ENCODE measurements around the gene RASL12. TPM values are rescaled to one million over a fixed set of nuclear protein-coding genes. Genes with fewer than 3 reads are reported as not detected.
"Not testable (repeated sequence)": the region's sequence is repeated elsewhere in the genome, so short reads cannot be mapped to it uniquely, and the experiment has no call there.

Gene RASL12
- total RNA-seq: not detected in 2 replicates

DNA sequence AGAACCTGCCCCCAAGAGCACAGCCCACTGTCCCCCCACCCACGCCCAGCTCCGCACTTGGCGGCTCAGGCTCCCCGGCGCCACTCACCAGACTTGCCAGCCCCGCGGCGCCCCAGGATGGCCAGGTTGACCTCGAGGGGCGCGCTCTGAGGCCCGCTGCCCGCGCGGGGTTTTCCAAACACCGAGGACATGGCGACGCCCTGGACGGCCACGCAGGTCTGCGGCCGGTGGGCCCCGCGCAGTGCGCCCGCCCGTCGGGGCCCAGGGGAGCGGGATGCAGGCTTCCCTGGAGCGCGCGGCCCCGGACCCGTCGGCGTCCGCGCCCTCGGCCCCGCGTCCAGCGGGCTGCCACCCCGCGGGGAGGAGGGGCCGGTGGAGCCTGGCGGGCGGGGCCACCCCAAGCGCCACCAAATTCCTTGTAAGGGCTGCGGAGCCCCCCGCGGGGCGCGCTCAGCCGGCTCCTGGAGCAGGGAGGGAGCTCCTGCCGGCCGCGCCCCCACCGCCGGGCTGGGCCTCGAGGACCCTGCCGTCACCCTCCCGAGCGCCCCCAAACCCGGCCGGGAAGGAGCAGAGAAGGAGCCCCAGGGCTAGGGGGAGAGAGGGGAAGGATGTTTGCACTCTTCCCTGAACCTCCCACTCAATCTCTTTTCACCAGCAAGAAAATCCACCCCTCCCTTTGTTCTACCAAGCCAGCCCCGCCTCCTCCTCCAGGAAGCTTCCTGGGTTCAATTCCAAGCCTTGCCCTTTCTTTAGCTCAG, at the start of gene RASL12:
RASL12 (minus strand) TSS at position 347 of the 758 bp plus-strand sequence; CDS start at position 191, 156 bp downstream.
- H3K4me3 Mint-ChIP-seq: peak within 1 kb of the TSS; percentile 26
- no peak within 1 kb of the TSS for H3K27ac Mint-ChIP-seq
- intact Hi-C loops (cut with micrococcal nuclease): no loop called here
- peaks cover 4% of the 10 kb centered on the region for H3K4me1 Mint-ChIP-seq (ENCODE audit: low read depth)
- no peak for DNase-seq (ENCODE audit: low spot score)
- H3K27me3 Mint-ChIP-seq (ENCODE audit: insufficient read depth): peaks cover 39% of the 10 kb centered on the region
- peaks cover 2% of the 10 kb centered on the region for H3K36me3 Mint-ChIP-seq (ENCODE audit: low read depth)
- no peaks in the 10 kb centered on the region for H3K9me3 Mint-ChIP-seq

DNA sequence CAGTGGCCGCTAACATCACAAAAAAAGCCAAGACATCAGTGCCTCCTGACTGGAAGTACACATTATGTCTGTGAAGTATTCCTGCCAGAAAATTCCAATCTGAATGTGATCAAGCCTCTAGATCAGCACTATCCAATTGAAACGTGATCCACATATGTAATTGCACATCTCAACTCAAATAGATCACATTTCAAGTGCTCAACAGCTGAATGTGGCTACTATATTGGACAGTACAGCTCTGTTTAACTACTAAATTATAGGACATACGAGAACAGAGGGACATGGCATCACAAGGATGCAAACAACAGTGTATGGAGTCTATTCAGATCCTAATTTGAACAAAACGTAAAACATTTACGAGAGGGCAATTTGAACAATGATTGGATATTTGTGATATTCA, 47.8 kb upstream of the RASL12 start:
- H3K36me3 Mint-ChIP-seq (ENCODE audit: low read depth): peaks cover 38% of the 10 kb centered on the region
- no peak for DNase-seq (ENCODE audit: low spot score)
- no peaks in the 10 kb centered on the region for H3K9me3 Mint-ChIP-seq

GRCh38 chr15:65115086-65115485, 47.3 kb upstream of the RASL12 start, which contains the start of gene UBAP1L:
Gene UBAP1L, minus strand, starts transcription at chr15:65115200. Its CDS starts 8,985 bp downstream, at chr15:65106215.
- no peaks in the 10 kb centered on the region for H3K27me3 Mint-ChIP-seq (ENCODE audit: insufficient read depth)
- no peak within 1 kb of the TSS for H3K27ac Mint-ChIP-seq
- peaks cover 38% of the 10 kb centered on the region for H3K36me3 Mint-ChIP-seq (ENCODE audit: low read depth)
- H3K4me3 Mint-ChIP-seq: no peak within 1 kb of the TSS
- intact Hi-C loops (cut with micrococcal nuclease): no loop called here
- DNase-seq (ENCODE audit: low spot score): no peak
- H3K4me1 Mint-ChIP-seq (ENCODE audit: low read depth): peaks cover 5% of the 10 kb centered on the region
- no peaks in the 10 kb centered on the region for H3K9me3 Mint-ChIP-seq

More for the DNA sequence above, 47.8 kb upstream of the RASL12 start:
- Mint-ChIP-seq H3K27ac (no peak overlapping the region), H3K4me1 (ENCODE audit: low read depth) (peaks cover 5% of the 10 kb centered on the region), H3K4me3 (no peak overlapping the region), H3K27me3 (ENCODE audit: insufficient read depth) (no peaks in the 10 kb centered on the region)
- intact Hi-C loops (cut with micrococcal nuclease): no loop called here

DNA sequence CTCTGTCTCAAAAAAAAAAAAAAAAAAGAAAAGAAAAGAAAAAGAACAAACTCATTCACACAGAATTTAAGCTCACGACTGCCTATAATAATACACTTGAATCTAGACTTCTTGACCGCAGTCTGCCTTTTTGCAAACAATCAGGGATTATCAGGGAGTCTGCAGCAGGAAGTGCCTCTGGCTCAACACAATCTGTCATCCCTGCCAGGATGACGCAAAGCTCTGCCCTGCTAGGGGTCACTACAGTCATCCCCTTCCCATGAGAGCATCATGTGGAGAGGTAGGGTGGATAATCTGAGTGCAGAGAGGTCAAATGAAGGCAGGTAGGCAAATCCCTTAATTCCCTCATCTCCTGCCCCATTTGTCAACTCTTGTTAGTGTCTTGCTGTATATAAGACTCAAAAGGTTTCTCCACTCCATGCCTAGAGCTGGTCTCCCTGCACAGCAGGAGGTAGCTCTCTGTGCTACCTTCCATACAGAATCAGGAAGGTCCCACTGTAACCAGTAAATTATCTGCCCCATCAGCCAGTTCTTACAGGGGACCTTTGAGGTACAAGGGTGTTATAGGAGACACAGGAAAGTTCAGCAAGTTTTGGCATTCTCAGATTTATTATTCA, 43.0 kb upstream of the RASL12 start:
- Mint-ChIP-seq H3K9me3 (no peaks in the 10 kb centered on the region), H3K4me3 (no peak overlapping the region), H3K27me3 (ENCODE audit: insufficient read depth) (no peaks in the 10 kb centered on the region), H3K36me3 (ENCODE audit: low read depth) (peaks cover 16% of the 10 kb centered on the region), H3K4me1 (ENCODE audit: low read depth) (no peaks in the 10 kb centered on the region), H3K27ac (no peak overlapping the region)
- intact Hi-C loops (cut with micrococcal nuclease): no loop called here
- no peak for DNase-seq (ENCODE audit: low spot score)

DNA sequence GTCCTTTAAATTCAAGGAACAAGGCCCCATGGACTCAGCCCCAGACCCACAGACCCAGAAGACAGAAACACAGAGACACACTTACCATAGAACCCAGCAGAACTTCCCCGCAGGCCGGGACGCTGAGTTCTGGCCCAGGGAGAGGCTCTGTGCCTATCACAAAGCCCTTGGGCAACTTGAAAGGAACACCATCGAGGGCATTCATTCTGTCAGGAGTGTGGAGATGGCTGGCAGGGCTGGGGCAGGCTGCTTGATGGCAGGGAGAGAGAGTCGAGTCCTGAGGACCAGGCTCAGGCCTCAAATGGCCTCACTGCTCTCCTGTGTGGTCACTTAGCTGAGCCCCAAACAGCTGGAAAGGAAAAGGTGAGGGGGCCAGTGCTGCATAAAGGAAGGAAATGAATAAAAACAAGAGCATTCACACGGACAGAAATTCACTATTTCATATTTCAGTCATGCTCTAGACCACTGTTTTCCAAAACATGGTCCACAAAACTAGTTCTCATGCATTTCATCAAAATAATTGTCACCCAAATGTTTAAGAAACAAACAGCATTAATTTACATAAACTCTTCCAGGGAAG, 38.3 kb upstream of the RASL12 start:
- no peaks in the 10 kb centered on the region for H3K9me3 Mint-ChIP-seq
- no peak overlapping the region for H3K27ac Mint-ChIP-seq
- intact Hi-C loops (cut with micrococcal nuclease): no loop called here
- H3K27me3 Mint-ChIP-seq (ENCODE audit: insufficient read depth): no peaks in the 10 kb centered on the region
- no peak for DNase-seq (ENCODE audit: low spot score)
- H3K4me1 Mint-ChIP-seq (ENCODE audit: low read depth): no peaks in the 10 kb centered on the region
- peaks cover 12% of the 10 kb centered on the region for H3K36me3 Mint-ChIP-seq (ENCODE audit: low read depth)
- no peak overlapping the region for H3K4me3 Mint-ChIP-seq

DNA sequence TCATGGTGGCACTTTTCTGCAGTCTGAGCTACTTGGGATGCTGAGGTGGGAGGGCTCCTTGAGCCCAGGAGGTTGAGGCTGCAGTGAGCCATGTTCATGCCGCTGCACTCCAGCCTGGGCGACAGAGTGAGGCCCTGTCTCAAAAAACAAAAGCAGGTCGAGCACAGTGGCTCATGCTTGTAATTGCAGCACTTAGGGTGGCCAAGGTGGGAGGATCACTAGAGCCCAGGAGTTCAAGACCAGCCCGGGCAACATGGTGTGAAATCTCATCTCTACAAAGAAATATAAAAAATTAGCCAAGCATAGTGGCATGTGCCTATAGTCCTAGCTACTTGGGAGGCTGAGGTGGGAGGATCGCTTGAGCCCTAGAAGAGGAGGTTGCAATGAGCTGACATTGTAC, 37.2 kb upstream of the RASL12 start:
- H3K36me3 Mint-ChIP-seq (ENCODE audit: low read depth): peaks cover 10% of the 10 kb centered on the region
- no peaks in the 10 kb centered on the region for H3K4me1 Mint-ChIP-seq (ENCODE audit: low read depth)
- H3K27ac Mint-ChIP-seq: no peak overlapping the region
- no peak for DNase-seq (ENCODE audit: low spot score)
- H3K9me3 Mint-ChIP-seq: no peaks in the 10 kb centered on the region
- intact Hi-C loops (cut with micrococcal nuclease): no loop called here
- no peaks in the 10 kb centered on the region for H3K27me3 Mint-ChIP-seq (ENCODE audit: insufficient read depth)
- no peak overlapping the region for H3K4me3 Mint-ChIP-seq

DNA sequence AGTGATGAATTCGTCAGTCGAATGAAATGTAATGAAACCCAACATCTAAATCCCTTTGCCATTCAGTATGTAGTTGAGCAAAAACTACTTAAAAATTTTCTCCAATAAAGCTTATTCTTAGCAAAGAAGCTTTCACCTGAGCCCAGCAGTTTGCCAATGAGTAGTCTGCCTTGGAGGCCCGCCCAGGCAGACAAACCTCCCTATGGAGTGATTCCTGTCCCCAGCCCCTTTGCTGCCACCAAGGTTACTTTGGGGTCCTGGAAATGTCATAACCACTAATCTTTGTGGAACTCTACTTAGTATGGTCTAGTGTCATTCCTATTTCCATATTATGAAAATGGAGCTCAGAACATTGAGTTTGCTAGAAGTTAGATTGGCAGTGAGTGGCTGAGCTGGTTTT, 35.1 kb upstream of the RASL12 start:
- no peaks in the 10 kb centered on the region for H3K27me3 Mint-ChIP-seq (ENCODE audit: insufficient read depth)
- H3K4me3 Mint-ChIP-seq: no peak overlapping the region
- intact Hi-C loops (cut with micrococcal nuclease): no loop called here
- H3K27ac Mint-ChIP-seq: no peak overlapping the region
- H3K36me3 Mint-ChIP-seq (ENCODE audit: low read depth): peaks cover 21% of the 10 kb centered on the region
- DNase-seq (ENCODE audit: low spot score): no peak
- no peaks in the 10 kb centered on the region for H3K4me1 Mint-ChIP-seq (ENCODE audit: low read depth)
- no peaks in the 10 kb centered on the region for H3K9me3 Mint-ChIP-seq

GRCh38 chr15:65101891-65102708, 34.3 kb upstream of the RASL12 start:
- H3K27ac Mint-ChIP-seq: peak overlapping the region; percentile 52
- no peaks in the 10 kb centered on the region for H3K27me3 Mint-ChIP-seq (ENCODE audit: insufficient read depth)
- intact Hi-C loops (cut with micrococcal nuclease): loop anchor here (1.0 kb wide), 1 partner anchor 48 kb away; no protein-coding TSS in a partner anchor
- H3K4me1 Mint-ChIP-seq (ENCODE audit: low read depth): no peaks in the 10 kb centered on the region
- peaks cover 21% of the 10 kb centered on the region for H3K36me3 Mint-ChIP-seq (ENCODE audit: low read depth)
- H3K9me3 Mint-ChIP-seq: no peaks in the 10 kb centered on the region
- no peak overlapping the region for H3K4me3 Mint-ChIP-seq
- DNase-seq (ENCODE audit: low spot score): no peak

GRCh38 chr15:65101411-65101890, 33.7 kb upstream of the RASL12 start:
- Mint-ChIP-seq H3K4me1 (ENCODE audit: low read depth) (no peaks in the 10 kb centered on the region), H3K9me3 (no peaks in the 10 kb centered on the region), H3K27ac (peak overlapping the region; percentile 52), H3K36me3 (ENCODE audit: low read depth) (peaks cover 20% of the 10 kb centered on the region), H3K4me3 (no peak overlapping the region), H3K27me3 (ENCODE audit: insufficient read depth) (no peaks in the 10 kb centered on the region)
- peak; percentile 22 for DNase-seq (ENCODE audit: low spot score)
- intact Hi-C loops (cut with micrococcal nuclease): loop anchor here (1.0 kb wide), 1 partner anchor 47 kb away; no protein-coding TSS in a partner anchor

DNA sequence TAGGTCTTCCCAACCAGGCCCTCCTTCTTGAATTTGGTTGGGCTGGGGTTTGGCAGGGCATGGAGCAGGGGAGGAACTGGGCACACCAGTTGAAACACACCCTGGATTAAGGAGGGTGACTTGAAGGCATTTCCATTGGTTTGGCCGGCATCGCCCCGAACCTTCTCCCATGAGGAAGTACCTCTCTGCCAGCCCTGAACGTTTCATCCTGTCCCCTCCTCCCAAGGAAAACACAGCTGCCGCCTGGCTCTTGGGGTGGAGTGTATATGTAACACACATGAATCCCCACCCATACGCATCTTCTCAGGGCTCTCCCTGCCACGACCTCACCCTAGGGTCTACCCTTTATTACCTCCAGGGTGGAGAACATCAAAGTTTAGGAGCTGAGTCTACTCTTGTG, 32.7 kb upstream of the RASL12 start:
- H3K27ac Mint-ChIP-seq: no peak overlapping the region
- DNase-seq (ENCODE audit: low spot score): no peak

DNA sequence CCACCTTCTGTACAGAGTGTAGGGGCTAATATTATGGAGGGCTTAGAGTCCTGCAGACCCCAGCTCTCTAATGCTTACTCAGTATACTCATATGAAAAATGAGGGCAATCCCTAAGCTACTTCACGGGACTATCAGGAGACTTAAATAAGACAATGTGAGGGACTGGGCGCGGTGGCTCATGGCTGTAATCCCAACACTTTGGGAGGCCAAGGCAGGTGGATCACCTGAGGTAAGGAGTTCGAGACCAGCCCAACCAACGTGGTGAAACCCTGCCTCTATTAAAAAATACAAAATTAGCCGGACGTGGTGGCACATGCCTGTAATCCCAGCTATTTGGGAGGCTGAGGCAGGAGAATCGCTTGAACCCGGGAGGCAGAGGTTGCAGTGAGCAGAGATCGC, 32.0 kb upstream of the RASL12 start:
- H3K4me1 Mint-ChIP-seq (ENCODE audit: low read depth); H3K27ac Mint-ChIP-seq; H3K27me3 Mint-ChIP-seq (ENCODE audit: insufficient read depth); H3K9me3 Mint-ChIP-seq; DNase-seq (ENCODE audit: low spot score); H3K4me3 Mint-ChIP-seq; intact Hi-C loops (cut with micrococcal nuclease): not testable (repeated sequence)
- peaks cover 20% of the 10 kb centered on the region for H3K36me3 Mint-ChIP-seq (ENCODE audit: low read depth)

More for the DNA sequence above, 32.7 kb upstream of the RASL12 start:
- Mint-ChIP-seq H3K4me1 (ENCODE audit: low read depth) (no peaks in the 10 kb centered on the region), H3K36me3 (ENCODE audit: low read depth) (peaks cover 20% of the 10 kb centered on the region), H3K27me3 (ENCODE audit: insufficient read depth) (no peaks in the 10 kb centered on the region), H3K4me3 (no peak overlapping the region), H3K9me3 (no peaks in the 10 kb centered on the region)
- intact Hi-C loops (cut with micrococcal nuclease): no loop called here

- intact Hi-C loops (cut with micrococcal nuclease): no loop called here
- no peak for DNase-seq (ENCODE audit: low spot score)
- Mint-ChIP-seq H3K36me3 (ENCODE audit: low read depth) (peaks cover 20% of the 10 kb centered on the region), H3K27ac (no peak overlapping the region), H3K27me3 (ENCODE audit: insufficient read depth) (no peaks in the 10 kb centered on the region), H3K4me1 (ENCODE audit: low read depth) (no peaks in the 10 kb centered on the region), H3K9me3 (no peaks in the 10 kb centered on the region), H3K4me3 (no peak overlapping the region)
Measured at GRCh38 chr15:65099336-65099735, 31.5 kb upstream of the RASL12 start.

All from activated T-helper 1 cell treated with anti-CD3 and anti-CD28 coated beads, Interleukin-12 subunit alpha, Interleukin-12 subunit beta, Interleukin-2, Interleukin-4 antibody, amounts not matched to agents 30 ng/mL and 10 ng/mL and 1 ng/mL, durations not matched to agents 14 hours and 24 hours and 36 hours (primary cell).